8988T (cell line): ENCODE data around the gene LIPH.
"Not testable (repeated sequence)": the region's sequence is repeated elsewhere in the genome, so short reads cannot be mapped to it uniquely, and the experiment has no call there.

ENCODE experiments used
- DNase-seq: peaks from one replicate; pipeline ENCODE4 v3.0.0; 2011

LIPH gene

GRCh38 chr3:185552358-185552877, at the start of gene LIPH:
TSS of gene LIPH (minus strand) at chr3:185552588. CDS start at chr3:185552471, 117 bp downstream.
- no peak for DNase-seq

- no peak for DNase-seq
These were observed 43.1 kb upstream of the LIPH start for GRCh38 chr3:185595526-185595925.

GRCh38 chr3:185594073-185594472, 41.7 kb upstream of the LIPH start:
- no peak for DNase-seq

GRCh38 chr3:185586686-185587039, 34.3 kb upstream of the LIPH start:
- DNase-seq = no peak

- DNase-seq = peak; percentile 81
These were observed 33.7 kb upstream of the LIPH start, which contains the start of gene SENP2 for GRCh38 chr3:185585859-185586685. TSS of gene SENP2 (plus strand) at chr3:185586295. CDS start at chr3:185586414, 119 bp downstream.

- no peak for DNase-seq
These were observed 33.1 kb upstream of the LIPH start for GRCh38 chr3:185585518-185585858.

GRCh38 chr3:185584686-185585085, 32.3 kb upstream of the LIPH start:
- DNase-seq = no peak

GRCh38 chr3:185583925-185584324, 31.5 kb upstream of the LIPH start:
- no peak for DNase-seq

GRCh38 chr3:185582871-185583270, 30.5 kb upstream of the LIPH start:
- DNase-seq = no peak

GRCh38 chr3:185582236-185582635, 29.8 kb upstream of the LIPH start:
- DNase-seq = no peak

- DNase-seq = not testable (repeated sequence)
These were observed 22.9 kb upstream of the LIPH start for GRCh38 chr3:185575108-185575869.

- no peak for DNase-seq
These were observed 19.8 kb upstream of the LIPH start for GRCh38 chr3:185572183-185572582.

GRCh38 chr3:185561958-185562357, 9.6 kb upstream of the LIPH start:
- no peak for DNase-seq

GRCh38 chr3:185561374-185561943, 9.1 kb upstream of the LIPH start:
- no peak for DNase-seq

GRCh38 chr3:185560676-185561075, 8.3 kb upstream of the LIPH start:
- no peak for DNase-seq

- DNase-seq = no peak
These were observed 7.3 kb upstream of the LIPH start for GRCh38 chr3:185559706-185560090.

- no peak for DNase-seq
These were observed 6.0 kb upstream of the LIPH start for GRCh38 chr3:185558395-185558794.

- DNase-seq = not testable (repeated sequence)
These were observed 4.3 kb upstream of the LIPH start for GRCh38 chr3:185556640-185557039.

- no peak for DNase-seq
These were observed 3.5 kb upstream of the LIPH start for GRCh38 chr3:185555860-185556347.

GRCh38 chr3:185555101-185555501, 2.7 kb upstream of the LIPH start:
- no peak for DNase-seq

GRCh38 chr3:185549651-185550111, 2.7 kb downstream of the LIPH start:
- no peak for DNase-seq

GRCh38 chr3:185549122-185549521, 3.3 kb downstream of the LIPH start:
- no peak for DNase-seq

- no peak for DNase-seq
These were observed 11.7 kb downstream of the LIPH start for GRCh38 chr3:185540695-185541094.
